Brain microvascular endothelial cell (primary cell): ENCODE data around the gene CROT.

Source experiments
- DNase-seq: peaks from one replicate; pipeline ENCODE4 v3.0.0-alpha.2; 2020
- H3K27ac ChIP-seq: fragments of 250-450 bp; sonication (Bioruptor Pico); 2 replicates; pipeline ENCODE4 v1.5.1; 2020; ENCODE audit warnings: mild to moderate bottlenecking, moderate library complexity
- H3K27me3 ChIP-seq: fragments of 250-450 bp; sonication (Bioruptor Pico); replicated peaks from 2 replicates; pipeline ENCODE4 v1.5.1; 2020; ENCODE audit warnings: mild to moderate bottlenecking
- H3K36me3 ChIP-seq: fragments of 250-450 bp; sonication (Bioruptor Pico); replicated peaks from 2 replicates; pipeline ENCODE4 v1.5.1; 2020; ENCODE audit warnings: mild to moderate bottlenecking
- H3K4me3 ChIP-seq: 2 replicates; pipeline ENCODE4 v1.5.1; 2011; ENCODE audit warnings: low read depth, mild to moderate bottlenecking, control low read depth, low read length, moderate library complexity
- CTCF ChIP-seq: IDR thresholded peaks from 2 replicates; pipeline ENCODE4 v1.5.1; 2011; ENCODE audit warnings: low read depth, mild to moderate bottlenecking, moderate library complexity, low read length, control low read depth, inconsistent platforms; ENCODE audit errors: missing control alignments
- in situ Hi-C: cut with HindIII; loops from 2 replicates; pipeline ENCODE4 v1.10.0; 2017; ENCODE audit warnings: low sequenced_read_pairs, low pct_ligation_motif_present

CROT gene

GRCh38 chr7:87347207-87347606 is 1.7 kb downstream of the CROT start:
- TF ChIP-seq CTCF, result no peak
- Histone ChIP-seq H3K36me3 (no peaks in the 10 kb centered on the region), H3K27ac (no peak overlapping the region), H3K4me3 (no peak overlapping the region), H3K27me3 (no peaks in the 10 kb centered on the region)
- in situ Hi-C loops, result no loop called here
- DNase-seq, result no peak

- Histone ChIP-seq H3K4me3 (no peak overlapping the region), H3K27me3 (no peaks in the 10 kb centered on the region), H3K36me3 (no peaks in the 10 kb centered on the region), H3K27ac (no peak overlapping the region)
- in situ Hi-C loops, result no loop called here
- no peak for TF ChIP-seq CTCF
- DNase-seq, result no peak
Observed at GRCh38 chr7:87347664-87348063, 2.2 kb downstream of the CROT start.

GRCh38 chr7:87354749-87355148 is 9.3 kb downstream of the CROT start:
- in situ Hi-C loops, result no loop called here
- no peak overlapping the region for H3K27ac ChIP-seq
- no peak overlapping the region for H3K4me3 ChIP-seq
- TF ChIP-seq CTCF, result no peak
- H3K36me3 ChIP-seq, result no peaks in the 10 kb centered on the region
- H3K27me3 ChIP-seq, result no peaks in the 10 kb centered on the region
- DNase-seq, result no peak

- no peak for DNase-seq
- Histone ChIP-seq H3K36me3 (no peaks in the 10 kb centered on the region), H3K27me3 (no peaks in the 10 kb centered on the region), H3K4me3 (no peak overlapping the region), H3K27ac (no peak overlapping the region)
- TF ChIP-seq CTCF, result no peak
- in situ Hi-C loops, result no loop called here
Observed at GRCh38 chr7:87356448-87356847, 11.0 kb downstream of the CROT start.

- in situ Hi-C loops, result no loop called here
- no peak for DNase-seq
- Histone ChIP-seq H3K4me3 (no peak overlapping the region), H3K27me3 (no peaks in the 10 kb centered on the region), H3K36me3 (no peaks in the 10 kb centered on the region), H3K27ac (no peak overlapping the region)
- TF ChIP-seq CTCF, result no peak
Observed at GRCh38 chr7:87359366-87359765, 13.9 kb downstream of the CROT start.

- Histone ChIP-seq H3K27me3 (no peaks in the 10 kb centered on the region), H3K4me3 (no peak overlapping the region), H3K36me3 (no peaks in the 10 kb centered on the region), H3K27ac (no peak overlapping the region)
- DNase-seq, result no peak
- in situ Hi-C loops, result no loop called here
- TF ChIP-seq CTCF, result no peak
Observed at GRCh38 chr7:87361320-87361719, 15.9 kb downstream of the CROT start.
